Measurements from ENCODE around the gene MYO15A. TPM values are rescaled to one million over a fixed set of nuclear protein-coding genes. Genes with fewer than 3 reads are reported as not detected.

MYO15A gene
- total RNA-seq, 2 donors from 2014 or later = 2.3 to 6.1 TPM

Other genes starting within 250 kb of the MYO15A start
- gene TOM1L2, start 136.4 kb upstream of the MYO15A start, total RNA-seq = 100 to 1,000 TPM in 1 of 2 donors, 10 to 100 TPM in 1; 63.4 to 185 TPM
- gene DRC3, start 135.9 kb upstream of the MYO15A start, total RNA-seq = 1 to 10 TPM in 1 of 2 donors, under 1 TPM in 1; 0.27 to 2.3 TPM
- 10 to 100 TPM; 11.8 to 19.0 TPM for gene ATPAF2, start 69.6 kb upstream of the MYO15A start, total RNA-seq
- 10 to 100 TPM; 13.5 to 16.4 TPM for gene GID4, start 69.3 kb upstream of the MYO15A start, total RNA-seq
- gene DRG2, start 20.8 kb upstream of the MYO15A start, total RNA-seq = 10 to 100 TPM; 42.3 to 55.6 TPM
- 100 to 1,000 TPM in 1 of 2 donors, 10 to 100 TPM in 1; 89.6 to 105 TPM for gene ALKBH5, start 75.1 kb downstream of the MYO15A start, total RNA-seq
- gene LLGL1, start 116.9 kb downstream of the MYO15A start, total RNA-seq = 10 to 100 TPM; 17.1 to 30.3 TPM
- gene FLII, start 150.0 kb downstream of the MYO15A start, total RNA-seq = 100 to 1,000 TPM; 309 to 312 TPM
- 10 to 100 TPM; 31.7 to 33.8 TPM for gene MIEF2, start 151.9 kb downstream of the MYO15A start, total RNA-seq
- 10 to 100 TPM; 33.4 to 54.6 TPM for gene TOP3A, start 206.2 kb downstream of the MYO15A start, total RNA-seq
- 10 to 100 TPM; 12.6 to 21.5 TPM for gene SMCR8, start 206.5 kb downstream of the MYO15A start, total RNA-seq